ENCODE data around the gene DNAH8. TPM values are rescaled to one million over a fixed set of nuclear protein-coding genes. Genes with fewer than 3 reads are reported as not detected.

DNAH8 gene
- total and polyA plus RNA-seq, 2 donors (not counting 3 experiments of a cell fraction or from before 2014, with no cell fraction given) = 0.29 to 0.61 TPM

DNA sequence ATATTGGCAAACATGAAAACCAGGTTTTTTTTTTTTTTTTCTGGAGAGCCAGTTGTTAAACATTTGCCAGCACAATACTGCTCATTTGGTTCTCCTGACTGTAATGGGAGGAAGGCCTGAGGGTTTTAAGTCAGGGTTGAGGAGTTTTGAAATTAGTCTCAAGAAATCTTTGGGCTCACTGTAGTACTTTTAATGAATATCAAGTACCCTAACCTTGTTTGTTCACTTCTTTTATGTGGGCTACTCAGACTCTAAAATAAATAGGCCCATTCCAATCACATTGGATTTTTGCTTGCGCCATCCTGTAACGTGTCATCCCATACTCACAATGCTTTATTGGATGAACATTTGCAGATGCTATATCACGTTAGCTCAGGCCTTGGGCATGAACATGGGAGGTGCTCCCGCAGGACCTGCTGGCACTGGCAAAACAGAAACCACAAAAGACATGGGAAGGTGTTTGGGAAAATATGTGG is 146.9 kb downstream of the DNAH8 start:
- POLR2A ChIA-PET = interaction anchor here (0.6 kb wide), 1 partner anchor 160 kb away, joined by 3 read pairs; no protein-coding TSS in a partner anchor
- Histone ChIP-seq H3K79me2 (ENCODE audit: control insufficient read depth, insufficient read depth, low read length) (no peaks in the 10 kb centered on the region), H3K9me3 (replicated peaks; ENCODE audit: control insufficient read depth, insufficient read depth, low read length) (no peaks in the 10 kb centered on the region), H3K27me3 (ENCODE audit: control insufficient read depth in 2 of 2, insufficient read depth in 2 of 2, low read length in 2 of 2) (peaks cover 0 to 7% of the 10 kb centered on the region in 2 experiments), H3K9me1 (replicated peaks; ENCODE audit: control insufficient read depth, extremely low read depth, insufficient read depth, low read length) (no peaks in the 10 kb centered on the region), H3K4me1 (ENCODE audit: control insufficient read depth, extremely low read depth, insufficient read depth, low read length) (no peaks in the 10 kb centered on the region), H3K36me3 (ENCODE audit: control insufficient read depth in 2 of 2, extremely low read depth in 1 of 2, insufficient read depth in 2 of 2, low read length in 2 of 2) (no peaks in the 10 kb centered on the region), H2AFZ (ENCODE audit: low read depth, low read length) (no peak overlapping the region), H3K9ac (replicated peaks; ENCODE audit: extremely low read depth, insufficient read depth, low read length) (no peak overlapping the region), H4K20me1 (replicated peaks; ENCODE audit: control insufficient read depth, extremely low read depth, insufficient read depth, low read length) (no peaks in the 10 kb centered on the region), H3K4me3 (replicated peaks in 1 of 3; ENCODE audit: insufficient read depth in 1 of 3, low read depth in 1 of 3, low read length in 3 of 3) (no peak overlapping the region), H3K27ac (ENCODE audit: insufficient read depth, low read depth, low read length) (no peak overlapping the region), H3K4me2 (ENCODE audit: insufficient read depth, low read length) (no peak overlapping the region)
- dilution Hi-C loops (cut with MboI; ENCODE audit: extremely low pct_ligation_motif_present, low sequenced_read_pairs) (no loop called here), intact Hi-C loops (cut with micrococcal nuclease) (no loop called here)
- DNase-seq (ENCODE audit: low read depth, low spot score) (no peak), FAIRE-seq (no peak)
- CTCF ChIA-PET = interaction anchor here (1.4 kb wide), 1 partner anchor 9 kb away, joined by 5 read pairs; no protein-coding TSS in a partner anchor
- TF ChIP-seq, protein P1, sequence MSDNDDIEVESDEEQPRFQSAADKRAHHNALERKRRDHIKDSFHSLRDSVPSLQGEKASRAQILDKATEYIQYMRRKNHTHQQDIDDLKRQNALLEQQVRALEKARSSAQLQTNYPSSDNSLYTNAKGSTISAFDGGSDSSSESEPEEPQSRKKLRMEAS (IDR thresholded peaks at IDR 0.05; ENCODE audit: insufficient read depth, insufficient read length) = no peak
- TF ChIP-seq EZH2 (IDR thresholded peaks at IDR 0.05; ENCODE audit: borderline replicate concordance, low read depth, low read length, severe bottlenecking) (no peak), GATA2 (IDR thresholded peaks at IDR 0.05; ENCODE audit: insufficient read depth, insufficient read length, low read depth, low read length) (no peak), MYC (IDR thresholded peaks at IDR 0.05; ENCODE audit: low read depth, low read length) (no peak), POLR2AphosphoS5 (IDR thresholded peaks at IDR 0.05; ENCODE audit: insufficient read depth, low read depth, low read length) (no peak), FOS (IDR thresholded peaks at IDR 0.05; ENCODE audit: borderline replicate concordance, insufficient read depth, low read length) (no peak), JUN (IDR thresholded peaks at IDR 0.05; ENCODE audit: borderline replicate concordance, insufficient read depth, insufficient read length, low read depth) (no peak), POLR2A (IDR thresholded peaks at IDR 0.05; ENCODE audit: low read depth, low read length) (no peak)
- TF ChIP-seq, protein P2, sequence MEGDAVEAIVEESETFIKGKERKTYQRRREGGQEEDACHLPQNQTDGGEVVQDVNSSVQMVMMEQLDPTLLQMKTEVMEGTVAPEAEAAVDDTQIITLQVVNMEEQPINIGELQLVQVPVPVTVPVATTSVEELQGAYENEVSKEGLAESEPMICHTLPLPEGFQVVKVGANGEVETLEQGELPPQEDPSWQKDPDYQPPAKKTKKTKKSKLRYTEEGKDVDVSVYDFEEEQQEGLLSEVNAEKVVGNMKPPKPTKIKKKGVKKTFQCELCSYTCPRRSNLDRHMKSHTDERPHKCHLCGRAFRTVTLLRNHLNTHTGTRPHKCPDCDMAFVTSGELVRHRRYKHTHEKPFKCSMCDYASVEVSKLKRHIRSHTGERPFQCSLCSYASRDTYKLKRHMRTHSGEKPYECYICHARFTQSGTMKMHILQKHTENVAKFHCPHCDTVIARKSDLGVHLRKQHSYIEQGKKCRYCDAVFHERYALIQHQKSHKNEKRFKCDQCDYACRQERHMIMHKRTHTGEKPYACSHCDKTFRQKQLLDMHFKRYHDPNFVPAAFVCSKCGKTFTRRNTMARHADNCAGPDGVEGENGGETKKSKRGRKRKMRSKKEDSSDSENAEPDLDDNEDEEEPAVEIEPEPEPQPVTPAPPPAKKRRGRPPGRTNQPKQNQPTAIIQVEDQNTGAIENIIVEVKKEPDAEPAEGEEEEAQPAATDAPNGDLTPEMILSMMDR (IDR thresholded peaks at IDR 0.05; ENCODE audit: extremely low read depth in 1 of 2, insufficient read depth in 1 of 2, low read depth in 1 of 2, low read length in 2 of 2) = no peak
- BruUV-seq (replicated peaks) = no TSS peak
